Measurements from ENCODE around the gene ELMO1.
"Not testable (repeated sequence)": the region's sequence is repeated elsewhere in the genome, so short reads cannot be mapped to it uniquely, and the experiment has no call there.

ELMO1 gene

DNA sequence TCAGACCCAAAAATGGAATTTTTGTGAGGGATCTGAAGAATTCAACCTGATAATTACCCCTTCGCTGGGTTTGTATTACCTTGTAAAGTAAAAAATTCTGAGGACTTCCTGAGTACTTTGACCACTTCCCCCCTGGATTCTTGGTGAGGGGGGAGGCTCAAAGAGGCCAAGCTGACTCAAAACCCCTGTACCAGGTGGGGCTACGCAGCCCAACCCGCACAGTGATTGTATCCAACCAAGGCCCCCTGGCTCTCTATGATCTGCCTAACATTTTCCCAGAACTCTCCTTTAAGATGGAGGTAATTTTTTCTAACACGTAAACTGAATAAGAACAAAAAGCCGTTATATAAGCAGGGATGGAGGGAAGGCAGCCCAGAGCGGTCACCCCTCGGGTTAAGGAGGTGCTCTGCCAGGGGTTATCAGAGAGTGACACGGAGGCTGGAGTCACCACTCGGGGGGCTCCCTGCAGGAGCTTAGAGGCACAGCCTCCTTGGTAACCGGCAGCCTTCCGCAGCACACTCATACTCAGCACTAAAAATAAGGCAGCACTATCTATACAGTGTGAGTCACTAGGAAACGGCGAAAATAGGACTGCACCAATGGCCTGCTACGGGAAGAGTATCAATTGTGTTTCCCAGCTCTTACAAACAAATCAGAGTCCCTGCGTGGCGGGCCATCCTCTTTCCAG lies 255.4 kb downstream of the ELMO1 start:
- no peak for DNase-seq (ENCODE audit: low read depth in 2 of 2)

DNA sequence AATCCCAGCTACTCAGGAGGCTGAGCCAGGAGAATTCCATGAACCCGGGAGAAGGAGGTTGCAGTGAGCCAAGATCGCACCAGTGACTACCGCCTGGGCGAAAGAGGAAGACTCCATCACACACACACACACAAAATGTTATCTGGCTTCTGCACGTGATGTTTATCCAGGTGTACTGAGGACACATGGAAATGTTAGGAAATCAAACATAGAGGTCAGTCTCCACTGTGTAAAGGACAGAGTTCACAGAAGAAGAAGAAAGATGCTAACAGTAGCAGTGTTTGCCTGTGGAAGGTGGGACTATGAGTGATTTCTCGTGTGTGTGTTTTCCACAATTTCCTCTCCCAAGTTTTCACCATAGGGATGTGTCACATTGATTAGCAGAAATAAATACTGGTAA lies 256.9 kb downstream of the ELMO1 start:
- no peak for DNase-seq (ENCODE audit: low read depth in 2 of 2)

DNA sequence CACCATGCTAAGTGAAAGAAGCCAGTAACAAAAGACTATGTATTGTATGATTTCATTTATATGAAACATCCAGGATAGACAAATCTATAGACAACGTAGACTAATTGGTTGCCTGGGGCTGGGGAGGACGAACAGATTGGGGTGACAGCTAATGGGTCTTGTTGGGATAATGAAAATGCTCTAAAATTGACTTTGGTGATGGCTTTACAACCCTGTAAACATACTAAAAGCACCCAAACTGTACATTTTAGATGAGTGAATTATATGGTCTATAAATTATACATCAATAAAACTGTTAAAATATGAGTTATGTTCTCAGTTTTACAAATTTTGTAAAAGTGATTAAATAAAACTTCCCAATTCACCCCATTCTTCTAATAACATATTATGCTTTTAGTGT lies 261.5 kb downstream of the ELMO1 start:
- DNase-seq (ENCODE audit: low read depth in 2 of 2): no peak

DNA sequence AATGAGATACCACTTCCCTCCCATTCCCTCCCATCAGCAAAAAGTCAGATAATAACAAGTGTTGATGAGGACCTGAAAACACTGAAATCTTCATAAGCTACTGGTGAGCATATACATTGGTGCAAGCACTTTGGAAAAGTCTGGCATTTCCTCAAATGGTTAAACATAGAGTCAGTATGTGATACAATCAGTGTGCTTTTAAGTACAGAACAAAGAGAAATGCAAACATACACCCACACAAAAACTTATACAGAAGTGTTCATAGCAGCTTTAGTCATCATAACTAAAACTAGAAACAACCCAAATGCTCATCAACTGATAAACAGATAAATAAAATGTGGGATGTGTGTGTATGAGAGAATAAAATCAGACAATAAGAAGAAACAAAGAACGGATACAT lies 261.9 kb downstream of the ELMO1 start:
- no peak for DNase-seq (ENCODE audit: low read depth in 2 of 2)

DNA sequence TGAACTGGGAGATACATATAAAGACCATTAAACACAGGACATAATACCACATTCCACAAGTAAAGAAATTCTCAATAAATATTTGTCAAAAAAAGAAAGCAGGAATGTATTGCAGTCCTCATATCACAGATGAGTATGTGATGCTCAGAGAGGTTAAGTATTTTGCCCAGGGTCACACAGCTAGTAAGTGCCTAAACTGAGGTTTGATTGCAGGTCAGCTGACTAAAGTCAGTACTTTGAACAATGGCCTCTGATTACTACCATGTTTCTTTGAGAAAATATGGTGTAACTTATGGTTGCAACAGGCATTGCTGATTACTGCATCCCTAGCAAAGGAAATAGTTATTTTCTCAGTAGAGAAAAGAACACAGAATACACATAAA lies 267.1 kb downstream of the ELMO1 start:
- no peak for DNase-seq (ENCODE audit: low read depth in 2 of 2)

DNA sequence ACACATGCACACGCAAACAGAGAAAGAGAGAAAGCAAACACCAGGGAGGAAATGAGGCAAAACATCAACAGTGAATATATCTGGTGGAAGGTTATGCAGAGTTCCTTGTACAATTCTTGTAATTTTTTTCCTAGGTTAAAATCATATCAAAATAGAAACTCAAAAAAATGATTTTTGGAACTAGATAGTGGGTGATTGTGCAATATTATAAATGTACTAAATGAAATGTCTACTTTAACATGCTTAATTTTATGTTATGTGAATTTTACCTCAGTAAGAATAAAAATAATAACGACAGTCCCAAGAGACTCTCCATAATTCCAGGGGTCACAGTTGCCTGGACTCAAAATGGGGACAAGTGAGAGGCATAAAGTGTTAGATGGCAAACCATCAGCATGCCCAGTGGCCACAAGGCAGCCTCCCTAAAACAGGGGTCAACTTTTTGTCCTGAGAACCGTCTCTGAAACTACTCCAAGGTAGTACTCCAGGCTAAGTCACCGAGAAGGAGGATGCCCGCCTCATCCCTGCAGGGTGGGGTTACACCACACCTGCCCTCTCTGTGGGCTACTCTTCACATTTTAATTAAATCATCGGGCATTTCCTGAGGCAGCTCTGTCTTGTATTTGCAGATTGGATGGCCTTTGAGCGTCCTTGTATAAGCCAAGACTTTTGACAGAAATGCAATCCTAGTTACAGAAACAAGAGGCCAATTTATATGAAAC lies 267.7 kb downstream of the ELMO1 start:
- DNase-seq (ENCODE audit: low read depth in 2 of 2): no peak

DNA sequence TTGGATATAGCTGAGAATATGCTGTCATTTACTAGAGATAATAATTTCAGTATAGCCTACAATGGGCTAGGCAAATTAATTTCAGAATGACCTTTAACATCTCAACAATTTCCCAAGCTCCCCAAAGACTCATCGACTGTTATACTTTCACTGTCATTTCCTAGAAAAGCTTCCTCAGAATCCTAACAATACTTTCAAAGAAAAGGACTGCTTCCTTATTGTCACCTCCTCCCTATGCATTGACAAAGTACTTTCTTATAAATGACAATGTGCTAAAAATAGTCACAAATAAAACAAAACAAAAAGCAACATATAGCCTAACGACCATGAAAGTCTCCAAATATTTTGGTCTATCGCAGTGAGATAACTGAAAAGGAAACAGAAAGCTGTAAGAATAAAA lies 272.6 kb downstream of the ELMO1 start:
- DNase-seq (ENCODE audit: low read depth in 2 of 2): no peak

DNA sequence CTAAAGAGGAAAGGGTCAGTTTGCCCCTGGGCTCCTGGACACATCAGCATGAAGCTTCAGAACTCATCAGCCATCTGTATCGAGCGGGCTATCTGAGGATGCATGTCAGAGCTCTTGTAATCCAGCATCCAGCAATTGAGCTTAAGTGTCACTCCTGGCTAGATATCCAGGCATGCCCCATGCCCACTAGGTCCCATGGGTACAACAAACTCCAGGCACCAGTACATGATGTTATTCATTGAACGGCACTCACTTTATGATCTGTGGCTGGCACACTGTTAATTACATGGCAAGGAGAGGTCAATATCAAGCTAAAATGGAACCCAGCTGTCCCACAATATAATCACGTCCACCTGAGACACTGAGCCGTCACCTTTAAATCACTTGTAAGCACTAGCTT lies 274.2 kb downstream of the ELMO1 start:
- no peak for DNase-seq (ENCODE audit: low read depth in 2 of 2)

DNA sequence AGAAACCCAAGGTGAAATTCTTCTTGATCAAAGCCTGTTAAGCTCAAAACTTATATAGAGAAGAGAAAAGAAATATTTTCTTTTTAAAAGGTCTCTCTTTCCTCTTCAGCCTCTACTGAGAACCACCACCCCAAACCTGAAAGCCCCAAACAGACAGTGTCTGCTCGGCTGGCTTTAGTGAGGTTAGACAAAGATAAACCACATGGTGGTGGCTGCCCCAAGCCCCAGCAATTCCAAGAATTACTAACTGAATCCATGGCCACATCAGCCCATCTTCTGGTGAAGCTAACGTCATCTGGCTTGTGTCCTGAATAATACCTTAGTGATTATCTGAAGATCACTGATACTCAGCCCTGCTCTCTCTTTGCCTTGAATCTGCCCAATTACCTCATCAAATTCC lies 275.0 kb downstream of the ELMO1 start:
- no peak for DNase-seq (ENCODE audit: low read depth in 2 of 2)

DNA sequence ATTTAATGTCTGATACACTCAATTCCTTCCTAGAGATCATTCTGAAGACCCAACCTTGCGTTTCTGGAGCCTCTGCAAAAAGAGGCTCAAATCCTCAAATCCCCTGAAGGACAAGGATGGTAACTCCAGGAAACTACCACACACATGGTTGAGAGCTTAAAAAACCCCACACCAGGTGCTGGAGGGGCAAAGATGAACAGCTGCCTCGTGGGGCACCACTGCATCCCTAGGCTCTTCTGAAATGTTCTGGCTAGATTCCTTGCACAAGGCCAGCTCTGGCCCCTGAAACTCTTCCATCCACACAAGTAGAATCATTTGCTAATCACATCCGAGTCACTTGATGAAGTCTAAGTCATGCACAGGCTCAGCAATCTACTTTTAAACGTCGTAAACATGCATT lies 286.6 kb downstream of the ELMO1 start:
- DNase-seq (ENCODE audit: low read depth in 2 of 2): no peak

DNA sequence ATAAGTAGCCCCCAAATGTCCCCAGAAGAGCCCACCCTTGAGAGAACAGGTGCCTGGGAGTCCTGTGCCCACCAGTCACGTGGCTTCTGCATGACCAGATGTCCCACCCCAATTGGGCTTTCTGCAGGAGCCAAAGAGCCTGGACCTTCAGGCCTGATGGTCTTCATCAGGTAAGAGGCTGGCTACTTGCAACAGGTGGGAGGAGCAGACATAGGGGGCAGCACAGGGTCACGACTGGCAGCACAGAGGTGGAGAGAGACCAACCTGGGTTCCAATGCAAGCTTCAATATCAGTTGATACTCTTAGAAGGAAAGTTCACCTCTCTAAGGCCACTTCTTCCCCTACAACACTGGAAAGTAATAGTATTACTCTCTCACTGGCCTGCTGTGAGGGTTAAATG lies 288.0 kb downstream of the ELMO1 start:
- no peak for DNase-seq (ENCODE audit: low read depth in 2 of 2)

DNA sequence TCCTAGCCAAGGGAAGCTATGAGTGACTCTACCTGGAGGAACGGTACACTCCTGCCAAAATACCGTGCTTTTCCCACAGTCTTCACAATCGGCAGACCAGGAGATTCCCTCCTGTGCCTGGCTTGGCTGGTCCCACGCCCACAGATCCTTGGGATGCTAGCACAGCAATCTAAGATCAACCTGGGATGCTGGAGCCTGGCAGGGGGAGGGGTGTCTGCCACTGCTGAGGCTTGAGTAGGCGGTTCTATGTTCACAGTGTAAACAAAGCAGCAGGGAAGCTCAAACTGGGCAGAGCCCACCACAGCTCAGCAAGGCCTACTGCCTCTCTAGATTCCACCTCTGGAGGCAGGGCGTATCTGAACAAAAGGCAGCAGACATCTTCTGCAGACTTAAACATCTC lies 295.3 kb downstream of the ELMO1 start:
- DNase-seq (ENCODE audit: low read depth in 2 of 2): no peak

DNA sequence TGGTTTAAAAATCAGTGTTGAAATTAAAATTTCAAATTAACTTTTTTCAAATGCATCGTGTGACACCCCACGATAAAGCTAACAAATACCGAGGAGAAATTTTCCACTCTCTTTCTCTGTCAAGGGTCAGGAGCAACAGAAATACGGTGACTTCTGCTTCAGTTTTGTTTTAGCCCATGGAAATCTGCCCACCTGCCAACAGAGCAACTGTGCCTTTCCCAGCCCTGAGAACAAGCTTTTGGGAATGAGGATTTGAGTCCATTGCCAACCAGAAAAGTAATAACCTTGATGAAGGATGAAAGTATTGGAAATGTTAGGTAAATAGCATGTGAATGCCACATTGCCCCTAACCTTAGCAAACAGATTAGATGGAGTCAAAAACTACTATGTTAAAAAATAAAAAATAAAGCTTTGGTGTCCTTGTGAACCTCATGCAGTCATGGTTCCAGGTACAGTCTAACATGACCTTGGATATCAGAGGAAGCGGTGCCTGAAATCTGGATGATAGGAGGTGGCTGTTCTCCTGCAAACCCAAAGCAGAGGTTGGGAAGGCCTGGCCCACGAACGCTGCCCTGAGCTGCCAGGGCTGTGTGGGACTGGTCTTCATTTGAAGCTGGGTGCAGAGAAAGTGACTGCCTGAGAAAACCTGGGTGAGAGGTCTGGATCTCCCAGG lies 296.8 kb downstream of the ELMO1 start:
- no peak for DNase-seq (ENCODE audit: low read depth in 2 of 2)

DNA sequence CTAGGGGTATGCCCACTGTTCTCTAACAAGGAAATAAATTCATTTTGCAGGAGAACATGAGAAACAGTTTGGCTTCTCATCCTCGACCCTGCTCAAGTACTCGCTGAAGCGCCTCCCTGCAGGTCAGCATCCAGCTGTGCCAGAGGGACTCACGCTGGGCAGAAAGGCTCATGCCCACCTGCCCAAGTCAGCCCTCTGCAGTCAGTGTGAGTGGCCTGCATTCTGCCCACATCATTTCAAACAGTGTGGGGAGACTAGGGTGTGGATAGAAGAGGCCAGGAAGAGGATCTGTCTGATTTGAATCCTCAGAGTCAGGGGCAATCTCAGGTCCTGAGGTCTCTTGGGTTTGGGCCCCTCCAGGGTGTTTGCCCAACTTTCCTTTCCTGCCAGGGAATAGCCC lies 297.8 kb downstream of the ELMO1 start:
- DNase-seq (ENCODE audit: low read depth in 2 of 2): no peak

DNA sequence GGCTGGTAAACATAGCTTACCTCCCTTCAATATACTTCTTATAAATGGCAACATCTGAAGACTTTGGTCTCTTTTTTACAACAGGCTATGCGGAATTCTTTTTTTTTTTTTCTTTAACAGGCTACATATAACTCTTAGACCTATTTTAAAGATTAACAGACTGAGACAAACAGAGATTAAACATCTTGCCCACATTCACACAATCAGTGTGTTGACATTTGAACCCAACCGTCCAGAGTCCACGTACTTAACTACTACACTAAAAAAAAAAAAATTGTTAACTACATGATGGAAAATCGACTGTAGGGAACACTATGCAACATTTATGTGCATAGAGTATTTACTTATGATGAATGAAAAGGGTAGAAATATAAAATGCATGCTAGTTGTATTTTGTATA lies 298.5 kb downstream of the ELMO1 start:
- no peak for DNase-seq (ENCODE audit: low read depth in 2 of 2)

DNA sequence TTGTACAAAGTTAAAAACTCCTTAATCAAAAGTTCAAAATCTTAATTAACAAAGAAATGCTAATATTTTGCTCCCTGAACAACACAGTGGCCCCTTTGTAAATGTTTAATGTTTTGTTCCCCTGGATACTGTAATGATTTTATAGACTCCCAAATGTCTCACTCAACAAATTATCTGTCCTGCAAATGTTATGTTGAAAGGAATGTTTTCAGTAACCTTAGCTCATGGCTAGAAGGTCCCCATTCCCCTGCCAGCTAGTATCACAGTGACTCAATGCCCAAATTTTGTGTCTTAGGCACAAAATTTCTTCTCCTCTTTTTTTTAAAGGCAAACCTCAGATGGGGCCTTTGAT lies 298.9 kb downstream of the ELMO1 start:
- no peak for DNase-seq (ENCODE audit: low read depth in 2 of 2)

DNA sequence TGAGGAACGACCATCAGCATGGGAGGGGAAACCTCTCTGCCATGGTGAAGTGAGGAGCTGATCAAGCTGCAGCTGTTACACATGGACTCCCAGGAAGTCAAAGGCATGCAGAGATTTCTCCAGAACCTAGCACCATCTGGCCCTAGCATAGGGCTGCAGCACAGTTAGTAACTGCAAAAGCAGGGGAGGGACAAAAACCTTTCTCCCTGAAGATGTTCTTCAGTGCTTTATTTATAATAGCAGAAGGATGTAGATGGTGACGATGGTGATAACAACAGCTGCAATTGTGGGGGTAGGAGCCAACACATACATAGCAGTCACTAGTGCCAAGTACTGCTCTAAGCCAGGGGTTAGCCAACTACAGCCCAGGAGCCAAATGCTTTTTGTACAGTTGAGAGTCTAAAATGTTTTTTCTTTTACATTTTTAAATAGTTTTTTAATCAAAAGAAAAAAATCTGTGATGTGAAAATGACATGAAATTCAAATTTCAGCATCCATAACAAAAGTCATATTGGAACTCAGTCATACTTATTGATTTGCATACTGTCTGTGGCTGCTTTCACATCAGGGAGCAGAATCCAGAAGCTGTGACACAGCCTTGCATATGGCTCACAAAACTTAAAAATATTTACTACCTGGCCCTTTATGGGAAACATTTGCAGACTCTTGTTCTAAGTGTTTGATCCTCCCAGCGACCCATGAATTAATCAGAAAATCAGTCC lies 299.5 kb downstream of the ELMO1 start:
- DNase-seq (ENCODE audit: low read depth in 2 of 2): no peak

DNA sequence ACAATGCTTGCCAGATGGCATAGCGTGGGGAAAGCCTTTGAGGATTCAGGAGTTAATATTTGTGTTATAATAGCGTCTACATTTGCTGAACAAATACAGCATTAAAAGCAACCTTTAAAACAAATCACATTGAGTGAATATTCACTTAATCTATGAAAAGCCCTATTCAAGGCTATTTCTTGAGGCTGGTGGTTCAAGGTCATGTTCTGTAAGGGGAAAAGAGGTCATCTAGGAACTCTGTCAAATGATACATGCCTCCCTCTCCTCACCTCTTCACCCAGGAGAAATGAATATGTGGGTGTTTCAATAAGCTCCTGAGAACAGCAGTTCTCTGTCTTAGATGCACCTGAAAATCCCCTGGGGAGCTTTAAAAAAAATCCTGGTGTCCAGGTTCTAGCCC lies 303.0 kb downstream of the ELMO1 start:
- no peak for DNase-seq (ENCODE audit: low read depth in 2 of 2)

DNA sequence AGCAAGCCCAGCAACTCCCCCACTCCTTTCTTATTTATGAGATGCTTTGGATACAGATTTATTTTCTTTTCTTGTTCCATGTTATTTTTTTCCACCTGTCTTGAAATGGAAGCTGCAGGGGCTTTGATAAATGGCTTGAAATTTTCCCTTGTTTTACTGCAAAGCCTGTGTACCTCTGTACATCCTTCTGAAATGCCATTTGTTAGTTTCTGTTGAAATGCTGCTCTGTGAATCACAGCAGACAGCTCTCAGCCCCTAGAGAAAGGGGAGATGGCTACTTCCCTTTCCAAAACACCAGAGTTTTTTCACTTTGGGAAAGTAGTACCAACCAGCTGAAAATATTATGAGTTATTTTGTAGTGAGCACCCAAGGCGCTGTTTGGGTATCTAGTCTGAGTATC lies 304.2 kb downstream of the ELMO1 start:
- no peak for DNase-seq (ENCODE audit: low read depth in 2 of 2)

DNA sequence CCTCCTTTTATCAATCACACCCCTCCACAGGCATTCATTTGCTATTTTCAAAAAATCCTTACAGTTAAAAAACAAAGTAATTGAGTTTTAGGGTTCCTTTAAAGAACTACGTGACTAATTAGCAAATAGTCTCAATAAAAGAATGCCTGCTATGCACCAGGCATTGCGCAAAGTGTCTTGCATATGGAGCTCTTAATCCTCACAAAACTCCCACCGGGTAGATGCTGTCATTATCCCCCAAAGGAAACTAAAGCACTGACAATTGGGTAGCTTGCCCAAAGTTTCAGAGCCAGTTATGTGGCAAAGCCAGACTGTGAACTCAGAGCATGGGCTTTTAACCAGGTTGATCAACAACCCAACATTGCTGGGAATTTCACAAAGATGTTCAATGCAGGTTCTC lies 305.7 kb downstream of the ELMO1 start:
- no peak for DNase-seq (ENCODE audit: low read depth in 2 of 2)

DNA sequence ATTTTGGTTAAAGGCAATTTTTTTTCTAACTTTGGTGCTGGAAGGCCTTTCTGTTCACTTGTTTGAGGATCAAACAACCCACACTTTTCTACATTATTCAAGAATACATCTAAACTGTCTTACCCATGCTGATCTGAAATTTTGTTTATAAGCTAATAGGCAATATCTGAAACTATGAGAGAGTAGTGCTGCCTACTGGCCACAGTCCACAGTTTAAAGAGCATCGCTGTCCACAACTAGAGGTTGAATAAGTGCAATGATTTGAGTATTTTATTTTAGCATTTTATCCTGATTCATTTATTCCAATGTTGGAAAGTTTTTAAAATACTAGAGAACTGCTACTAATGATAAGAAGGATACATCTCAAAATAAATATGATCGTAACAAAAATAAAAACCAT lies 306.9 kb downstream of the ELMO1 start:
- DNase-seq (ENCODE audit: low read depth in 2 of 2): no peak

DNA sequence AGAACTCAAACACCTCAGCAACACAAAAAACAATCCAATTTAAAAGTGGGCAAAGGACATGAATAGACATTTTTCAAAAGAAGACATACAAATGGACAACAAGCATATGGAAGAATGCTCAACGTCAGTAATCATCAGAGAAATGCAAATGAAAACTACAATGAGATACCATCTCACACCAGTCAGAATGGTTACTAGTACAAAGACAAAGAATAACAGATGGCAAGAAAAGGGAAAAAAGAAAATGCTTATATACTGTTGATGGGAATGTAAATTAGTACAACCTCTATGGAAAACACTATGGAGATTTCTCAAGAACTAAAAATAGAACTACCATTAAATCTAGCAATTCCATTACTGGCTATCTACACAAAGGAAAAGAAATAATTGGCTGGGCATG lies 314.8 kb downstream of the ELMO1 start:
- DNase-seq (ENCODE audit: low read depth in 2 of 2): not testable (repeated sequence)

DNA sequence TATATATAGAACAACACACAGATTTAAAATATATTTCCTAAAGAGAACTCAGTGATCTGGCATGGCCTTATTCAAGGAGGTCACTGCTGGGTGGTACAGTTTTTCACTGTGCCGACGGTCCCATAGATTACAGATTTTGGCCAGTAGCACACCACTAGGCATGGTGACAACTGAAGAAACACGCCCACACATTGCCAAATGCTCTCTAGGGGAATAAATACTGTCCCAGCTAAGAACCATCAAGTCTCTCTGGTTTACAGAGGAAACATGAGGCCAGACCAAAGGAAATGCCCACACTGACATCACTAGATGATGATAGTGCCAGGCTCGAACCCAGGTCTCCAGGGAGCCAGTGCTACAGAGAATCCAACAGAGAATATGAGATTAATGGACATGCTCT lies 316.8 kb downstream of the ELMO1 start:
- DNase-seq (ENCODE audit: low read depth in 2 of 2): no peak

All from stimulated activated CD4-positive, alpha-beta T cell treated with anti-CD3 and anti-CD28 coated beads, Interleukin-1b, Interleukin-23, amount 100 ng/mL, for 4 hours (primary cell).